GM21423 (cell line): ENCODE results near the gene SIGLECL1.

Experiments used
- ATAC-seq: cut with Tn5 transposase; IDR thresholded peaks from one replicate; pipeline ENCODE4 v1.9.1; 2021; ENCODE audit warnings: mild to moderate bottlenecking, moderate library complexity; ENCODE audit not compliant: unreplicated experiment

SIGLECL1 gene

GRCh38 chr19:51252306-51253079 is 1.6 kb downstream of the SIGLECL1 start:
- ATAC-seq, result no peak

GRCh38 chr19:51253088-51253806 is 2.4 kb downstream of the SIGLECL1 start:
- no peak for ATAC-seq

GRCh38 chr19:51256155-51256625 is 5.3 kb downstream of the SIGLECL1 start:
- no peak for ATAC-seq

GRCh38 chr19:51257471-51257870 is 6.6 kb downstream of the SIGLECL1 start:
- no peak for ATAC-seq

GRCh38 chr19:51258165-51259160 is 7.6 kb downstream of the SIGLECL1 start:
- no peak for ATAC-seq

- no peak for ATAC-seq
These were observed 8.7 kb downstream of the SIGLECL1 start for GRCh38 chr19:51259348-51260245.

GRCh38 chr19:51263808-51264207 is 12.9 kb downstream of the SIGLECL1 start:
- ATAC-seq, result no peak

GRCh38 chr19:51271067-51271466 is 20.2 kb downstream of the SIGLECL1 start:
- ATAC-seq, result no peak

- ATAC-seq, result no peak
These were observed 21.4 kb downstream of the SIGLECL1 start for GRCh38 chr19:51272183-51272810.

GRCh38 chr19:51274049-51274770 is 23.3 kb downstream of the SIGLECL1 start:
- no peak for ATAC-seq

GRCh38 chr19:51277112-51277511 is 26.2 kb downstream of the SIGLECL1 start:
- ATAC-seq, result no peak

- no peak for ATAC-seq
These were observed 31.5 kb downstream of the SIGLECL1 start for GRCh38 chr19:51282335-51282734.

- no peak for ATAC-seq
These were observed 34.8 kb downstream of the SIGLECL1 start for GRCh38 chr19:51285682-51286081.

GRCh38 chr19:51289635-51290034 is 38.8 kb downstream of the SIGLECL1 start:
- no peak for ATAC-seq

GRCh38 chr19:51292971-51293370 is 42.1 kb downstream of the SIGLECL1 start:
- ATAC-seq, result no peak

GRCh38 chr19:51293571-51294210 is 42.8 kb downstream of the SIGLECL1 start:
- ATAC-seq, result no peak

GRCh38 chr19:51294211-51294976 is 43.5 kb downstream of the SIGLECL1 start:
- no peak for ATAC-seq

GRCh38 chr19:51294977-51295375 is 44.1 kb downstream of the SIGLECL1 start:
- ATAC-seq, result no peak
